Neural crest cell (in vitro differentiated cells): ENCODE measurements around the gene PRKN. TPM values are rescaled to one million over a fixed set of nuclear protein-coding genes. Genes with fewer than 3 reads are reported as not detected.

ENCODE experiments used
- DNase-seq: peaks from one replicate; pipeline ENCODE4 v3.0.0; 2021; ENCODE audit warnings: low read depth, mixed read lengths, low spot score
- H3K27ac Mint-ChIP-seq: one replicate; pipeline ENCODE4 v1.8.0; 2021; ENCODE audit warnings: mild to moderate bottlenecking, mixed read lengths; ENCODE audit not compliant: unreplicated experiment
- H3K27me3 Mint-ChIP-seq: 2 replicates; pipeline ENCODE4 v1.8.0; 2021; ENCODE audit warnings: low read depth, mild to moderate bottlenecking, mixed read lengths
- H3K36me3 Mint-ChIP-seq: 2 replicates; pipeline ENCODE4 v1.8.0; 2021; ENCODE audit warnings: low read depth, mild to moderate bottlenecking, mixed read lengths
- H3K4me1 Mint-ChIP-seq: 2 replicates; pipeline ENCODE4 v1.8.0; 2021; ENCODE audit warnings: mixed read lengths
- H3K4me3 Mint-ChIP-seq: one replicate; pipeline ENCODE4 v1.8.0; 2021; ENCODE audit warnings: mild to moderate bottlenecking, mixed read lengths
- H3K9me3 Mint-ChIP-seq: 2 replicates; pipeline ENCODE4 v1.8.0; 2021; ENCODE audit warnings: mixed read lengths
- total RNA-seq: library from RNA; stranded (reverse); gene quantifications from 2 replicates; pipeline ENCODE4 v1.2.1, GENCODE V29; 2021
- TF ChIP-seq, protein P1 (sequence below): fragments of 200-600 bp; sonication (generic); conservative IDR thresholded peaks from 2 replicates; pipeline ENCODE4 v1.5.0; 2021; ENCODE audit warnings: antibody characterized with exemption, mild to moderate bottlenecking

Gene PRKN
- total RNA-seq, 1 donor from 2014 or later, result 3.2 TPM

GRCh38 chr6:161410076-161410475 is 1317.5 kb downstream of the PRKN start:
- H3K9me3 Mint-ChIP-seq, result no peaks in the 10 kb centered on the region
- peaks cover 42% of the 10 kb centered on the region for H3K4me1 Mint-ChIP-seq
- H3K4me3 Mint-ChIP-seq, result no peak overlapping the region
- DNase-seq, result no peak
- H3K36me3 Mint-ChIP-seq, result no peaks in the 10 kb centered on the region
- TF ChIP-seq, protein P1, sequence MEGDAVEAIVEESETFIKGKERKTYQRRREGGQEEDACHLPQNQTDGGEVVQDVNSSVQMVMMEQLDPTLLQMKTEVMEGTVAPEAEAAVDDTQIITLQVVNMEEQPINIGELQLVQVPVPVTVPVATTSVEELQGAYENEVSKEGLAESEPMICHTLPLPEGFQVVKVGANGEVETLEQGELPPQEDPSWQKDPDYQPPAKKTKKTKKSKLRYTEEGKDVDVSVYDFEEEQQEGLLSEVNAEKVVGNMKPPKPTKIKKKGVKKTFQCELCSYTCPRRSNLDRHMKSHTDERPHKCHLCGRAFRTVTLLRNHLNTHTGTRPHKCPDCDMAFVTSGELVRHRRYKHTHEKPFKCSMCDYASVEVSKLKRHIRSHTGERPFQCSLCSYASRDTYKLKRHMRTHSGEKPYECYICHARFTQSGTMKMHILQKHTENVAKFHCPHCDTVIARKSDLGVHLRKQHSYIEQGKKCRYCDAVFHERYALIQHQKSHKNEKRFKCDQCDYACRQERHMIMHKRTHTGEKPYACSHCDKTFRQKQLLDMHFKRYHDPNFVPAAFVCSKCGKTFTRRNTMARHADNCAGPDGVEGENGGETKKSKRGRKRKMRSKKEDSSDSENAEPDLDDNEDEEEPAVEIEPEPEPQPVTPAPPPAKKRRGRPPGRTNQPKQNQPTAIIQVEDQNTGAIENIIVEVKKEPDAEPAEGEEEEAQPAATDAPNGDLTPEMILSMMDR, result no peak
- no peaks in the 10 kb centered on the region for H3K27me3 Mint-ChIP-seq
- H3K27ac Mint-ChIP-seq, result peak overlapping the region; percentile 86

- no peak for DNase-seq
- H3K27me3 Mint-ChIP-seq, result no peaks in the 10 kb centered on the region
- TF ChIP-seq, protein P1, result no peak
- no peak overlapping the region for H3K27ac Mint-ChIP-seq
- no peaks in the 10 kb centered on the region for H3K36me3 Mint-ChIP-seq
- peaks cover 5% of the 10 kb centered on the region for H3K9me3 Mint-ChIP-seq
- peaks cover 35% of the 10 kb centered on the region for H3K4me1 Mint-ChIP-seq
- no peak overlapping the region for H3K4me3 Mint-ChIP-seq
Measured at GRCh38 chr6:161409353-161409752, 1318.2 kb downstream of the PRKN start.

GRCh38 chr6:161408041-161408440 is 1319.5 kb downstream of the PRKN start:
- H3K27me3 Mint-ChIP-seq, result no peaks in the 10 kb centered on the region
- H3K4me3 Mint-ChIP-seq, result peak overlapping the region; percentile 1
- H3K27ac Mint-ChIP-seq, result peak overlapping the region; percentile 90
- H3K9me3 Mint-ChIP-seq, result peaks cover 8% of the 10 kb centered on the region
- peaks cover 39% of the 10 kb centered on the region for H3K4me1 Mint-ChIP-seq
- peaks cover 3% of the 10 kb centered on the region for H3K36me3 Mint-ChIP-seq
- TF ChIP-seq, protein P1, result no peak
- DNase-seq, result no peak

DNA sequence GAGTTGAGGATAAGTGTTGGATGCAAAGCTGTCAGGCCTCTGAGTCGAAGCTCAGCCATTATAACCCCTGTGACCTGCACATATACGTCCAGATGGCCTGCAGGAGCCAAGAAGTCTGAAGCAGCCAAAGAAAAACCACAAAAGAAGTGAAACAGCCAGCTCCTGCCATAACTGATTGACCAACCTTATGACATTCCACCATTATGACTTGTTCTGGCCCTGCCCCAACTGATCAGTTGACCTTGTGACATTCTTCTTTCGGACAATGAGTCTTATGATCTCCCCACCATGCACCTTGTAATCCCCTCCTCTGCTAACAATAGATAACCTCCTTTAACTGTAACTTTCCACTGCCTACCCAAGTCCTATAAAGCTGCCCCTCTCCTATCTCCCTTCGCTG is 1320.0 kb downstream of the PRKN start:
- Mint-ChIP-seq H3K27me3 (no peaks in the 10 kb centered on the region), H3K4me3 (peak overlapping the region; percentile 1), H3K27ac (peak overlapping the region; percentile 90), H3K36me3 (peaks cover 3% of the 10 kb centered on the region), H3K4me1 (peaks cover 44% of the 10 kb centered on the region), H3K9me3 (peaks cover 8% of the 10 kb centered on the region)
- DNase-seq, result no peak
- TF ChIP-seq, protein P1, result no peak

- DNase-seq, result no peak
Measured at GRCh38 chr6:161407115-161407514, 1320.5 kb downstream of the PRKN start.

More at GRCh38 chr6:161407115-161407514, 1320.5 kb downstream of the PRKN start:
- peak overlapping the region; percentile 1 for H3K4me3 Mint-ChIP-seq
- TF ChIP-seq, protein P1, result no peak
- no peaks in the 10 kb centered on the region for H3K27me3 Mint-ChIP-seq
- peaks cover 3% of the 10 kb centered on the region for H3K36me3 Mint-ChIP-seq
- H3K4me1 Mint-ChIP-seq, result peaks cover 48% of the 10 kb centered on the region
- peaks cover 11% of the 10 kb centered on the region for H3K9me3 Mint-ChIP-seq
- H3K27ac Mint-ChIP-seq, result no peak overlapping the region
